GM18907 (cell line): Measurements from ENCODE around the gene TWF2.
"Not testable (repeated sequence)": the region's sequence is repeated elsewhere in the genome, so short reads cannot be mapped to it uniquely, and the experiment has no call there.

Experiments
- ATAC-seq: cut with Tn5 transposase; IDR thresholded peaks from one replicate; pipeline ENCODE4 v1.9.1; 2021; ENCODE audit warnings: mild to moderate bottlenecking, moderate library complexity; ENCODE audit not compliant: unreplicated experiment

Gene TWF2

GRCh38 chr3:52238761-52239701 lies at the start of gene TWF2:
TSS of gene TWF2 (minus strand) at chr3:52239158. CDS start at chr3:52239016, 142 bp downstream.
- peak; percentile 72 for ATAC-seq

GRCh38 chr3:52288674-52289073 lies 49.7 kb upstream of the TWF2 start:
- ATAC-seq, result no peak

- no peak for ATAC-seq
Observed at GRCh38 chr3:52286777-52287110, 47.8 kb upstream of the TWF2 start.

GRCh38 chr3:52284051-52284450 lies 45.1 kb upstream of the TWF2 start:
- ATAC-seq, result not testable (repeated sequence)

- ATAC-seq, result no peak
Observed at GRCh38 chr3:52283306-52283705, 44.3 kb upstream of the TWF2 start.

GRCh38 chr3:52281981-52282801 lies 43.2 kb upstream of the TWF2 start:
- ATAC-seq, result no peak

GRCh38 chr3:52280050-52280461 lies 41.1 kb upstream of the TWF2 start:
- no peak for ATAC-seq

- ATAC-seq, result no peak
Observed at GRCh38 chr3:52279596-52279995, 40.6 kb upstream of the TWF2 start.

GRCh38 chr3:52278510-52279069 lies 39.6 kb upstream of the TWF2 start, which contains the start of gene WDR82:
TSS of gene WDR82 (minus strand) at chr3:52278649. CDS start at chr3:52278361, 288 bp downstream.
- peak; percentile 75 for ATAC-seq

- ATAC-seq, result peak; percentile 65
Observed at GRCh38 chr3:52277972-52278509, 39.1 kb upstream of the TWF2 start.

- peak; percentile 32 for ATAC-seq
Observed at GRCh38 chr3:52277071-52277964, 38.4 kb upstream of the TWF2 start.

- not testable (repeated sequence) for ATAC-seq
Observed at GRCh38 chr3:52274781-52275180, 35.8 kb upstream of the TWF2 start.

- no peak for ATAC-seq
Observed at GRCh38 chr3:52272831-52273230, 33.9 kb upstream of the TWF2 start.

- not testable (repeated sequence) for ATAC-seq
Observed at GRCh38 chr3:52272172-52272571, 33.2 kb upstream of the TWF2 start.

GRCh38 chr3:52270252-52270754 lies 31.3 kb upstream of the TWF2 start:
- ATAC-seq, result no peak

GRCh38 chr3:52269776-52270175 lies 30.8 kb upstream of the TWF2 start:
- ATAC-seq, result no peak

GRCh38 chr3:52268036-52268435 lies 29.1 kb upstream of the TWF2 start:
- ATAC-seq, result no peak

GRCh38 chr3:52265387-52265786 lies 26.4 kb upstream of the TWF2 start:
- ATAC-seq, result no peak

GRCh38 chr3:52262447-52262846 lies 23.5 kb upstream of the TWF2 start:
- ATAC-seq, result no peak

GRCh38 chr3:52259448-52259847 lies 20.5 kb upstream of the TWF2 start:
- no peak for ATAC-seq
